ENCODE data around the gene TMEM229B. TPM values are rescaled to one million over a fixed set of nuclear protein-coding genes. Genes with fewer than 3 reads are reported as not detected.

Gene TMEM229B
- total RNA-seq, 1 experiment from 2014 or later = 1.6 TPM

GRCh38 chr14:67480011-67480410 is 8.5 kb downstream of the TMEM229B start:
- POLR2A ChIA-PET (ENCODE audit: unreplicated experiment) = no interaction called here
- CTCF ChIA-PET = no interaction called here

DNA sequence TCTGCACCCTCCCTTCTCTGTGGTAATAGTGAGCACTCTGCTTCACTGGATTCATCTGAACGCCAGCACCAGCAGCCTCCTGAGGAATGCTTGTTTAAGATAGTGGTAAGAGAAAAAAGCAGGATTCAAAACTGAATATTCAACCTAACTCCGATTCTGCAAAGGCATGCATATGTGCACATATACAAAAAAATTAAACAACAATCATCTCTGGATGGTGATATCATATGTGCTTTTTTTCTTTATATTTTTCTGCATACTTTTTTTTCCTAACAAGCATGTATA is 9.8 kb downstream of the TMEM229B start:
- ChIA-PET CTCF (no interaction called here), POLR2A (ENCODE audit: unreplicated experiment) (no interaction called here)
- intact Hi-C loops (cut with micrococcal nuclease; ENCODE audit: unreplicated experiment) = no loop called here
- no TSS peak for BruUV-seq (replicated peaks)
- Histone ChIP-seq H3F3A (ENCODE audit: insufficient read depth, low read depth) (no peaks in the 10 kb centered on the region), H3K4me1 (replicated peaks; ENCODE audit: insufficient read depth) (no peaks in the 10 kb centered on the region), H3K4me2 (no peak overlapping the region), H3K36me3 (ENCODE audit: low read depth) (no peaks in the 10 kb centered on the region), H4K20me1 (ENCODE audit: insufficient read depth) (no peaks in the 10 kb centered on the region), H3K9me3 (ENCODE audit: insufficient read depth, low read depth) (no peaks in the 10 kb centered on the region), H3K27me3 (ENCODE audit: insufficient read depth, low read depth) (0 out of 2 replicates have a peak, but pooled peaks cover 5% of the 10 kb centered on the region), H3K27ac (no peak overlapping the region), H2AFZ (no peak overlapping the region), H3K9me2 (ENCODE audit: insufficient read depth) (no peaks in the 10 kb centered on the region), H3K4me3 (no peak overlapping the region), H3K79me2 (ENCODE audit: low read depth) (no peaks in the 10 kb centered on the region)
- no peak for TF ChIP-seq EZH2 (IDR thresholded peaks at IDR 0.05; ENCODE audit: low read depth)
- TF ChIP-seq CTCF (conservative IDR thresholded peaks at IDR 0.05) = no peak
- DNase-seq = no peak

More at GRCh38 chr14:67480011-67480410, 8.5 kb downstream of the TMEM229B start:
- H3K27ac ChIP-seq = no peak overlapping the region
- no TSS peak for BruUV-seq (replicated peaks)
- H3K9me2 ChIP-seq (ENCODE audit: insufficient read depth) = no peaks in the 10 kb centered on the region
- no peak overlapping the region for H3K4me3 ChIP-seq
- TF ChIP-seq CTCF (conservative IDR thresholded peaks at IDR 0.05) (no peak), EZH2 (IDR thresholded peaks at IDR 0.05; ENCODE audit: low read depth) (no peak)
- intact Hi-C loops (cut with micrococcal nuclease; ENCODE audit: unreplicated experiment) = no loop called here
- H4K20me1 ChIP-seq (ENCODE audit: insufficient read depth) = no peaks in the 10 kb centered on the region
- no peaks in the 10 kb centered on the region for H3K36me3 ChIP-seq (ENCODE audit: low read depth)
- DNase-seq = no peak
- no peaks in the 10 kb centered on the region for H3K4me1 ChIP-seq (replicated peaks; ENCODE audit: insufficient read depth)
- H3K79me2 ChIP-seq (ENCODE audit: low read depth) = no peaks in the 10 kb centered on the region
- H3K27me3 ChIP-seq (ENCODE audit: insufficient read depth, low read depth) = 0 out of 2 replicates have a peak, but pooled peaks cover 5% of the 10 kb centered on the region
- no peak overlapping the region for H3K4me2 ChIP-seq
- H2AFZ ChIP-seq = no peak overlapping the region
- no peaks in the 10 kb centered on the region for H3K9me3 ChIP-seq (ENCODE audit: insufficient read depth, low read depth)
- H3F3A ChIP-seq (ENCODE audit: insufficient read depth, low read depth) = no peaks in the 10 kb centered on the region

DNA sequence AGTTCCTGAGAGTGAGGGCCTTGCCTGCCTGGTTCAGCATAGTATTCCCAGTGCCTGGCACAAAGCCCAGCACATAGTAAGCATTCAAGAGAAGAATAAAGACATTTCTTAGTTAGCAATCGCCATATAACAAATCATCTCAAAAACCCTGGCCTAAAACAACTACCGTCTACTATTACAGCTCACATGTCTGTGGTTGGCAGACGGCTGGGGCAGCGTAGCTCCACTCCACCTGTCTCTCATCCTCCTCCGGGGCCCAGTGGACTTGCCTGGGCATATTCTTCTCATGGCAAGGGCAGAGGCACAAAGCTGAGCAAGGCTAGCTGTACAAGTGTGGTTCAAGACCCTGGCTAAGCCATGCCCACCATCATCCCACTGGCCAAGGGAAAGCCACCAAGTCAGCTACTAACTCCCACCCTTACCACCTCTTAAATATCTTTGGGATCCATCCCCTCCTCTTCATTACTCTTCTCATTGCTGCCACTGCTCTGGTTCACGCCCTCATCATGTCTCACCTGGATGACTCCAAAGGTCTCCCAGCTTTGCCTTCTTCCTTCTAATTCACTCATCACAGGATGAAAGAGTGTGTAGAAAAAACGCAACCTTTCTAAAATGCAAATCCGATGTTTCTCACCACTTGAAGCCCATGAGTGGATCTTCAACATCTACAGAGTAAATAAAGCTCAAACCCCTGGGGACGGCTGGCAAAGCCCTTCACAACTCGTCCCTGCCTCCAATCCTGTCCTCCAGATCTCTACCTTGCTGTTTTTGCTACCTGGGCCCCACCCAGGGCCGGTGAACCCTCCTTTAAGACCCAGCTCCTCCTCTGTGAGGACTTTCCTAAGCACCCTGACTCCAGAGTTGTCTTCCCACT is 10.4 kb downstream of the TMEM229B start:
- Histone ChIP-seq H3K4me1 (replicated peaks; ENCODE audit: insufficient read depth) (no peaks in the 10 kb centered on the region), H4K20me1 (ENCODE audit: insufficient read depth) (no peaks in the 10 kb centered on the region), H3K9me3 (ENCODE audit: insufficient read depth, low read depth) (no peaks in the 10 kb centered on the region), H2AFZ (no peak overlapping the region), H3K36me3 (ENCODE audit: low read depth) (no peaks in the 10 kb centered on the region), H3K4me3 (no peak overlapping the region), H3K4me2 (no peak overlapping the region), H3K9me2 (ENCODE audit: insufficient read depth) (no peaks in the 10 kb centered on the region), H3K27ac (no peak overlapping the region), H3F3A (ENCODE audit: insufficient read depth, low read depth) (no peaks in the 10 kb centered on the region), H3K27me3 (ENCODE audit: insufficient read depth, low read depth) (0 out of 2 replicates have a peak, but pooled peaks cover 5% of the 10 kb centered on the region), H3K79me2 (ENCODE audit: low read depth) (no peaks in the 10 kb centered on the region)
- CTCF ChIA-PET = no interaction called here
- no TSS peak for BruUV-seq (replicated peaks)
- TF ChIP-seq EZH2 (IDR thresholded peaks at IDR 0.05; ENCODE audit: low read depth) (no peak), CTCF (conservative IDR thresholded peaks at IDR 0.05) (no peak)
- POLR2A ChIA-PET (ENCODE audit: unreplicated experiment) = no interaction called here
- DNase-seq = no peak
- intact Hi-C loops (cut with micrococcal nuclease; ENCODE audit: unreplicated experiment) = no loop called here
